Keratinocyte (primary cell): ENCODE results near the gene TNS1.

ENCODE experiments used
- EZH2 ChIP-seq: IDR thresholded peaks from one replicate; pipeline ENCODE4 v1.6.1; 2012; ENCODE audit warnings: inconsistent platforms, mild to moderate bottlenecking, low read length, moderate library complexity
- TF ChIP-seq, protein P1 (sequence below), 3 experiments: IDR thresholded peaks in 1 of 3; conservative IDR thresholded peaks in 1 of 3; optimal IDR thresholded peaks in 1 of 3; 2 replicates in 2 of 3; 3 replicates in 1 of 3; pipeline versions ENCODE3 to v1.5.1; 2011; ENCODE audit warnings: low read length in 3 of 3, mild to moderate bottlenecking in 3 of 3, moderate library complexity in 2 of 3, control low read depth in 1 of 3, inconsistent platforms in 1 of 3; ENCODE audit not compliant: insufficient read depth in 2 of 3; ENCODE audit errors: extremely low read depth in 1 of 3

DNA sequence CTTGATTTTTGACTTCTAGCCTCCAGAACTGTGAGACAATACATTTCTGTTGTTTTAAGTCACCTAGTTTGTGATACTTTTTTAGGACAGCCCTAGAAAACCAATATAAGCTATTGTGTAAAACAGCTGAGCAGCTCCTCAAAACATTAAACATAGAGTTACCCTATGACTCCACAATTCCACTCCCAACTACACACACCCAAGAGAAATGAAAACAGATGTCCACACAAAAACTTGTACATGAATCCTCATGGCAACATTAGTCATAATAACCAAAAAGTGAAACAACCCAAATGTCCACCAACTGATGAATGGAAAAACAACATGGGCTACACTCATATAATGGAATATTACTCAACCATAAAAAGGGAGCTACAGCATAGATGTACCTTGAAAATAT, 32.6 kb downstream of the TNS1 start:
- TF ChIP-seq, protein P1, sequence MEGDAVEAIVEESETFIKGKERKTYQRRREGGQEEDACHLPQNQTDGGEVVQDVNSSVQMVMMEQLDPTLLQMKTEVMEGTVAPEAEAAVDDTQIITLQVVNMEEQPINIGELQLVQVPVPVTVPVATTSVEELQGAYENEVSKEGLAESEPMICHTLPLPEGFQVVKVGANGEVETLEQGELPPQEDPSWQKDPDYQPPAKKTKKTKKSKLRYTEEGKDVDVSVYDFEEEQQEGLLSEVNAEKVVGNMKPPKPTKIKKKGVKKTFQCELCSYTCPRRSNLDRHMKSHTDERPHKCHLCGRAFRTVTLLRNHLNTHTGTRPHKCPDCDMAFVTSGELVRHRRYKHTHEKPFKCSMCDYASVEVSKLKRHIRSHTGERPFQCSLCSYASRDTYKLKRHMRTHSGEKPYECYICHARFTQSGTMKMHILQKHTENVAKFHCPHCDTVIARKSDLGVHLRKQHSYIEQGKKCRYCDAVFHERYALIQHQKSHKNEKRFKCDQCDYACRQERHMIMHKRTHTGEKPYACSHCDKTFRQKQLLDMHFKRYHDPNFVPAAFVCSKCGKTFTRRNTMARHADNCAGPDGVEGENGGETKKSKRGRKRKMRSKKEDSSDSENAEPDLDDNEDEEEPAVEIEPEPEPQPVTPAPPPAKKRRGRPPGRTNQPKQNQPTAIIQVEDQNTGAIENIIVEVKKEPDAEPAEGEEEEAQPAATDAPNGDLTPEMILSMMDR (optimal IDR thresholded peaks at IDR 0.05 in 1 of 3, IDR thresholded peaks at IDR 0.05 in 1 of 3, conservative IDR thresholded peaks at IDR 0.05 in 1 of 3; ENCODE audit: extremely low read depth in 1 of 3, insufficient read depth in 2 of 3, low read length in 3 of 3) = no peak
- TF ChIP-seq EZH2 = no peak
